Osteocyte (in vitro differentiated cells): Measurements from ENCODE around the gene LMNTD2. TPM values are rescaled to one million over a fixed set of nuclear protein-coding genes. Genes with fewer than 3 reads are reported as not detected.

Experiments
- DNase-seq: peaks from one replicate; pipeline ENCODE4 v3.0.0; 2021; ENCODE audit warnings: mixed read lengths; ENCODE audit not compliant: unreplicated experiment; ENCODE audit errors: extremely low spot score
- H3K27ac Mint-ChIP-seq: one replicate; pipeline ENCODE4 v1.8.0; 2021; ENCODE audit warnings: mild to moderate bottlenecking, mixed read lengths; ENCODE audit not compliant: unreplicated experiment
- H3K27me3 Mint-ChIP-seq: one replicate; pipeline ENCODE4 v1.8.0; 2021; ENCODE audit warnings: mixed read lengths; ENCODE audit not compliant: unreplicated experiment
- H3K36me3 Mint-ChIP-seq: one replicate; pipeline ENCODE4 v1.8.0; 2021; ENCODE audit warnings: mixed read lengths; ENCODE audit not compliant: unreplicated experiment
- H3K4me1 Mint-ChIP-seq: one replicate; pipeline ENCODE4 v1.8.0; 2021; ENCODE audit warnings: mixed read lengths; ENCODE audit not compliant: unreplicated experiment
- H3K4me3 Mint-ChIP-seq: one replicate; pipeline ENCODE4 v1.8.0; 2021; ENCODE audit warnings: mild to moderate bottlenecking, moderate library complexity, mixed read lengths; ENCODE audit not compliant: unreplicated experiment
- H3K9me3 Mint-ChIP-seq: one replicate; pipeline ENCODE4 v1.8.0; 2021; ENCODE audit warnings: mixed read lengths; ENCODE audit not compliant: unreplicated experiment
- total RNA-seq: library from RNA; stranded (reverse); gene quantifications from 2 replicates; pipeline ENCODE4 v1.2.1, GENCODE V29; 2021
- TF ChIP-seq, protein P1 (sequence below): fragments of 200-600 bp; sonication (generic); IDR thresholded peaks from 2 replicates; pipeline ENCODE4 v1.5.0; 2021; ENCODE audit warnings: antibody characterized with exemption, mild to moderate bottlenecking, moderate library complexity

Gene LMNTD2
- total RNA-seq, 1 donor from 2014 or later, result 6.4 TPM

DNA sequence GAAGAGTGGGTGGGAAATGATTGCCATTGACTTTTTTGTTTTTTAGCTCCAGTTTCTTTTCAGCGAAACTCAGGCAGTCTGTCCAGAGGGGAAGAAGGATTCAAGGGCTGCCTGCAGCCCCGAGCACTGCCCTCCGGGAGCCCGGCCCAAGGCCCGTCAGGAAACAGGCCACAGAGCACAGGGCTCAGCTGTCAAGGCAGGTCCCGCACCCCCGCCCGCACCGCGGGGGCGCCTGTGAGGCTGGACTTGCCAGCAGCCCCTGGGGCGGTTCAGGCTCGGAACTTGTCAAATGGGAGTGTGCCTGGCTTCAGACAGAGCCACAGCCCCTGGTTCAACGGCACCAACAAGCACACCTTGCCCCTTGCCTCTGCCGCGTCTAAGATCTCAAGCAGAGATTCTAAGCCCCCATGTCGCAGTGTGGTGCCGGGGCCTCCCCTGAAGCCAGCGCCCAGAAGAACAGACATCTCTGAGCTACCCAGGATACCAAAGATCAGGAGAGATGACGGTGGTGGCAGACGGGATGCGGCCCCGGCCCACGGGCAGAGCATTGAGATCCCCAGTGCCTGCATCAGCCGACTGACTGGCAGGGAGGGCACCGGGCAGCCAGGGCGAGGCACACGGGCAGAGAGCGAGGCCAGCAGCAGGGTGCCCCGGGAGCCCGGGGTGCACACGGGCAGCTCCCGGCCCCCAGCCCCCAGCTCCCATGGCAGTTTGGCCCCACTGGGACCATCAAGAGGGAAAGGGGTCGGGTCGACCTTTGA lies 46.7 kb upstream of the LMNTD2 start:
- DNase-seq, result no peak
- no peaks in the 10 kb centered on the region for H3K9me3 Mint-ChIP-seq
- H3K4me1 Mint-ChIP-seq, result peaks cover 2% of the 10 kb centered on the region
- H3K27ac Mint-ChIP-seq, result no peak overlapping the region
- TF ChIP-seq, protein P1, sequence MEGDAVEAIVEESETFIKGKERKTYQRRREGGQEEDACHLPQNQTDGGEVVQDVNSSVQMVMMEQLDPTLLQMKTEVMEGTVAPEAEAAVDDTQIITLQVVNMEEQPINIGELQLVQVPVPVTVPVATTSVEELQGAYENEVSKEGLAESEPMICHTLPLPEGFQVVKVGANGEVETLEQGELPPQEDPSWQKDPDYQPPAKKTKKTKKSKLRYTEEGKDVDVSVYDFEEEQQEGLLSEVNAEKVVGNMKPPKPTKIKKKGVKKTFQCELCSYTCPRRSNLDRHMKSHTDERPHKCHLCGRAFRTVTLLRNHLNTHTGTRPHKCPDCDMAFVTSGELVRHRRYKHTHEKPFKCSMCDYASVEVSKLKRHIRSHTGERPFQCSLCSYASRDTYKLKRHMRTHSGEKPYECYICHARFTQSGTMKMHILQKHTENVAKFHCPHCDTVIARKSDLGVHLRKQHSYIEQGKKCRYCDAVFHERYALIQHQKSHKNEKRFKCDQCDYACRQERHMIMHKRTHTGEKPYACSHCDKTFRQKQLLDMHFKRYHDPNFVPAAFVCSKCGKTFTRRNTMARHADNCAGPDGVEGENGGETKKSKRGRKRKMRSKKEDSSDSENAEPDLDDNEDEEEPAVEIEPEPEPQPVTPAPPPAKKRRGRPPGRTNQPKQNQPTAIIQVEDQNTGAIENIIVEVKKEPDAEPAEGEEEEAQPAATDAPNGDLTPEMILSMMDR, result no peak
- H3K27me3 Mint-ChIP-seq, result no peaks in the 10 kb centered on the region
- H3K36me3 Mint-ChIP-seq, result peaks cover 31% of the 10 kb centered on the region
- H3K4me3 Mint-ChIP-seq, result no peak overlapping the region

DNA sequence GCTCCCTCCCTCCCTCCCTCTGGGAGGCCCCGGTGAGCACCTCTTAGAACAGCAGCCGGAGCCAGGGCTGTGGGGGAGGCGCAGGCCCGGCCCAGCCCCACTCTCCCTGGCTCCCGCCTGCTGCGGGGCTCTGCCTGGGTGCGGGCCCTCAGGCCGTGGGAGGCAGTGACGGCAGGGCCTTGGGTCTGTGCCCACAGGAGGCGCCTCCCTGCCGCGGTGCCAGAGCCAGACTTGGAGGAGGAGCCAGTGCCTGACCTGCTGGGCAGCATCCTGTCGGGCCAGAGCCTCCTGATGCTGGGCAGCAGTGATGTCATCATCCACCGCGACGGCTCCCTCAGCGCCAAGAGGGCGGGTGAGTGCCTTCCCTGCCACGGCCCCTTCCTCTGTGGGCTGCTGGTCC lies 45.7 kb upstream of the LMNTD2 start:
- Mint-ChIP-seq H3K9me3 (no peaks in the 10 kb centered on the region), H3K4me1 (no peaks in the 10 kb centered on the region), H3K4me3 (no peak overlapping the region), H3K27me3 (no peaks in the 10 kb centered on the region), H3K36me3 (peaks cover 36% of the 10 kb centered on the region), H3K27ac (no peak overlapping the region)
- TF ChIP-seq, protein P1, result no peak
- DNase-seq, result no peak

DNA sequence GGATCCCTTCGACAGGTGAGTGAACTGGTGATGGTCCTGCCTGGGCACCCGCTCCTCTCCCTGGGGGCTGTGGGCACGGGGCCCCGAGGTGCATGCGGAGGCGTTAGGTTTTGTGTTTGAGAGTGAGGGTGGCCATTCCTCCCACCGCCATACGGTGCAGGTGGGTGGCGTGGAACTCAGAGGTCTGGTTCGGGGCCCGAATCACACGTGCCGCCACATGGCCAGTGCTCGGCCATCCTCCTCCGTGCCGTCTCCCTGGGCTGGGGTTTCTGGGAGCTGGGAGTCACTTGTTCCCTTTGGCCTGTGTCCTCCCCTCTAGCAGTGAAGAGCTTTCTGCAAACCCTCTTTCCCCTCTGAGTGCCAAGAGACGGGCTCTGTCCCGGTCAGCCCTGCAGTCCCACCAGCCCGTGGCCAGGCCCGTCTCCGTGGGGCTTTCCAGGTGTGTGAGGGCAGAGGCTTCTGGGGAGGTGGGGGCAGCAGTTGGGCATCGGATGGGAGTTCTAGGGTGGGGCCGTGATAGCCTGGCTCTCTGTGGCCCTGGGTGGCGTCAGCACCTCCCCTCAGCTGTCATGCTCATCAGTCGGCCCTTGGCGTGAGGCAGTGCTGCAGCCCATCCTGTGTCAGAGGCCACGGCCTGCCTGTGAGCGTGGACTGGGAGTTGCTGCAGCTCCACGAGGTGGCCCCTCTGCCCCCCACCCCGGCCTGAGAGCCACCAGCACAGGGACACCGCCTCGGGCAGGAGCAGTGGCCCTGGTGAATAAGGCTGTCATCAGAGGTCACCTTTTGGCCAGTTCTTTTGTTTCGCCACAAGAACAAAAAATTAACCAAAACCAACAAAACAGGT lies 45.0 kb upstream of the LMNTD2 start:
- H3K36me3 Mint-ChIP-seq, result peaks cover 32% of the 10 kb centered on the region
- H3K4me3 Mint-ChIP-seq, result no peak overlapping the region
- H3K27me3 Mint-ChIP-seq, result no peaks in the 10 kb centered on the region
- no peaks in the 10 kb centered on the region for H3K9me3 Mint-ChIP-seq
- DNase-seq, result no peak
- no peak overlapping the region for H3K27ac Mint-ChIP-seq
- TF ChIP-seq, protein P1, result no peak
- H3K4me1 Mint-ChIP-seq, result no peaks in the 10 kb centered on the region

DNA sequence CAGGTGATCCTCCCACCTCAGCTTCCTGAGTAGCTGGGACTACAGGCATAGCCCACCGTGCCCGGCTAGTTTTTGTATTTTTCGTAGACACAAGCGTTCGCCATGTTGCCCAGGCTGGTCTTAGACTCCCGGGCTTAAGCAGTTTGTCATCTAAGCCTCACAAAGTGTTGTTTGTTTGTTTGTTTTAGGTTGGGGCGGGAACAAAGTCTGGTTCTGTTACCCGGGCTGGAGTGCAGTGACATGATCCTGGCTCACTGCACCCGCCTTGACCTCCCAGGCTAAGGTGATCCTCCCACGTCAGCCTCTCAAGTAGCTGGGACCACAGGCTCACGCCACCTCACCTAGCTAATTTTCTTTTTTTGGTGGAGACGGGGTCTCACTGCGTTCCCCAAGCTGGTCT lies 42.6 kb upstream of the LMNTD2 start:
- Mint-ChIP-seq H3K27ac (no peak overlapping the region), H3K9me3 (no peaks in the 10 kb centered on the region), H3K27me3 (no peaks in the 10 kb centered on the region), H3K36me3 (peaks cover 36% of the 10 kb centered on the region), H3K4me1 (no peaks in the 10 kb centered on the region), H3K4me3 (no peak overlapping the region)
- TF ChIP-seq, protein P1, result no peak
- DNase-seq, result no peak
